H1 (cell line): ENCODE measurements around the gene RFLNA. TPM values are rescaled to one million over a fixed set of nuclear protein-coding genes. Genes with fewer than 3 reads are reported as not detected.
A peak's percentile ranks its signal among the peaks of the same experiment; 100 is the strongest.

Source experiments
- CTCF ChIA-PET: fragments of 300-600 bp; sonication (Branson Sonifier 250); formaldehyde crosslinking; loops from one replicate; lab custom pipeline; 2021; ENCODE audit not compliant: partially characterized antibody; lab: Charles Lee
- POLR2A ChIA-PET: fragments of 300-600 bp; sonication (Branson Sonifier 250); formaldehyde crosslinking; loops from one replicate; lab custom pipeline; 2021; ENCODE audit warnings: inconsistent platforms; ENCODE audit not compliant: partially characterized antibody; lab: Charles Lee
- DNase-seq, 2 experiments: peaks; one replicate each; pipeline versions ENCODE4 v3.0.0 to v3.0.0-alpha.2; 2010 to 2022; ENCODE audit warnings: low spot score in 2 of 2, low read depth in 1 of 2, mixed read lengths in 1 of 2
- FAIRE-seq: peaks from 2 replicates; lab custom pipeline; 2011; peaks lifted over from hg19 to GRCh38; lab: Jason Lieb, UNC
- H2AFZ ChIP-seq: 2 replicates; pipeline ENCODE4 v1.8.1; 2012; ENCODE audit warnings: low read length, inconsistent platforms
- H2AK5ac ChIP-seq: 2 replicates; pipeline ENCODE4 v1.6.1; 2013; ENCODE audit warnings: low read depth, low read length
- H2BK120ac ChIP-seq: replicated peaks from 2 replicates; pipeline ENCODE3; 2013; ENCODE audit warnings: low read depth, low read length, inconsistent platforms
- H2BK12ac ChIP-seq: 2 replicates; pipeline ENCODE4 v1.6.1; 2013; ENCODE audit warnings: low read depth, low read length
- H2BK15ac ChIP-seq: 2 replicates; pipeline ENCODE4 v1.6.1; 2013; ENCODE audit warnings: low read length
- H2BK20ac ChIP-seq: 2 replicates; pipeline ENCODE4 v1.6.1; 2013; ENCODE audit warnings: low read length
- H2BK5ac ChIP-seq: 2 replicates; pipeline ENCODE4 v1.6.1; 2013; ENCODE audit warnings: low read depth, low read length
- H3K14ac ChIP-seq: 2 replicates; pipeline ENCODE4 v1.6.1; 2013; ENCODE audit warnings: inconsistent platforms; ENCODE audit not compliant: insufficient read length
- H3K18ac ChIP-seq: 2 replicates; pipeline ENCODE4 v1.6.1; 2013; ENCODE audit warnings: low read length; ENCODE audit errors: extremely low read depth
- H3K23ac ChIP-seq: 2 replicates; pipeline ENCODE4 v1.6.1; 2013; ENCODE audit warnings: inconsistent platforms; ENCODE audit not compliant: insufficient read length
- H3K23me2 ChIP-seq: 2 replicates; pipeline ENCODE4 v1.6.1; 2013; ENCODE audit warnings: low read depth, low read length
- H3K27ac ChIP-seq: 2 replicates; pipeline ENCODE4 v1.6.1; 2011; ENCODE audit warnings: low read depth, low read length, inconsistent platforms
- H3K27me3 ChIP-seq, 4 experiments: replicated peaks in 1 of 4; 1 replicate in 1 of 4; 2 replicates in 3 of 4; pipeline versions ENCODE4 v1.6.1 to v1.8.1; 2011 to 2013; ENCODE audit warnings: low read length in 3 of 4, mild to moderate bottlenecking in 3 of 4, inconsistent platforms in 2 of 4, mixed read lengths in 2 of 4, moderate library complexity in 1 of 4; ENCODE audit not compliant: control insufficient read depth in 3 of 4, insufficient read depth in 3 of 4; ENCODE audit errors: extremely low read depth in 1 of 4
- H3K36me3 ChIP-seq, 4 experiments: 2 replicates each; pipeline versions ENCODE4 v1.6.1 to v1.8.1; 2011 to 2013; ENCODE audit warnings: mild to moderate bottlenecking in 4 of 4, low read length in 3 of 4, moderate library complexity in 2 of 4, control low read depth in 1 of 4, inconsistent platforms in 1 of 4; ENCODE audit not compliant: insufficient read depth in 4 of 4, control insufficient read depth in 2 of 4
- H3K4ac ChIP-seq: replicated peaks from 2 replicates; pipeline ENCODE3; 2013; ENCODE audit warnings: low read length, low read depth, mixed read lengths, inconsistent platforms; ENCODE audit not compliant: insufficient read length
- H3K4me1 ChIP-seq, 4 experiments: replicated peaks in 1 of 4; 1 replicate in 1 of 4; 2 replicates in 3 of 4; pipeline versions ENCODE4 v1.6.1 to v1.8.1; 2011 to 2013; ENCODE audit warnings: low read length in 3 of 4, inconsistent platforms in 2 of 4, mixed read lengths in 1 of 4; ENCODE audit not compliant: insufficient read depth in 4 of 4, control insufficient read depth in 3 of 4
- H3K4me2 ChIP-seq, 2 experiments: 2 replicates each; pipeline versions ENCODE4 v1.6.1 to v1.8.1; 2011 to 2013; ENCODE audit warnings: low read depth in 2 of 2, low read length in 2 of 2, control low read depth in 1 of 2, inconsistent platforms in 1 of 2, mild to moderate bottlenecking in 1 of 2; ENCODE audit not compliant: insufficient read depth in 1 of 2
- H3K4me3 ChIP-seq, 4 experiments: fragments of 200-600, 300-600 bp in 1 of 4; sonication (generic), shearing (Covaris generic), sonication (Bioruptor Twin) in 1 of 4; 2 replicates each; pipeline versions ENCODE4 v1.5.1 to v1.8.1; 2011 to 2016; ENCODE audit warnings: low read length in 4 of 4, low read depth in 3 of 4, control low read depth in 2 of 4, inconsistent platforms in 2 of 4, mild to moderate bottlenecking in 2 of 4, mixed read lengths in 1 of 4, moderate library complexity in 1 of 4; ENCODE audit not compliant: insufficient read depth in 2 of 4; ENCODE audit errors: extremely low read depth in 1 of 4
- H3K56ac ChIP-seq: replicated peaks from 2 replicates; pipeline ENCODE3; 2013; ENCODE audit warnings: low read depth, mild to moderate bottlenecking, mixed read lengths, low read length, inconsistent platforms; ENCODE audit not compliant: insufficient read length
- H3K79me1 ChIP-seq: 2 replicates; pipeline ENCODE4 v1.6.1; 2013; ENCODE audit warnings: low read depth, low read length, control low read depth
- H3K79me2 ChIP-seq, 2 experiments: 2 replicates each; pipeline versions ENCODE4 v1.6.1 to v1.8.1; 2012 to 2013; ENCODE audit warnings: low read length in 2 of 2, mild to moderate bottlenecking in 2 of 2, inconsistent platforms in 1 of 2; ENCODE audit not compliant: insufficient read depth in 2 of 2, control insufficient read depth in 1 of 2
- H3K9ac ChIP-seq, 4 experiments: replicated peaks in 1 of 4; 1 replicate in 1 of 4; 2 replicates in 3 of 4; pipeline versions ENCODE4 v1.6.1 to v1.8.1; 2011 to 2013; ENCODE audit warnings: low read depth in 3 of 4, low read length in 3 of 4, control low read depth in 2 of 4, mild to moderate bottlenecking in 2 of 4, moderate library complexity in 2 of 4, inconsistent platforms in 1 of 4; ENCODE audit errors: extremely low read depth in 1 of 4
- H3K9me3 ChIP-seq, 2 experiments: 2 replicates each; pipeline versions ENCODE4 v1.6.1 to v1.8.1; 2012 to 2013; ENCODE audit warnings: mild to moderate bottlenecking in 2 of 2, moderate library complexity in 2 of 2, control low read depth in 1 of 2, inconsistent platforms in 1 of 2, low read depth in 1 of 2, low read length in 1 of 2, mixed read lengths in 1 of 2; ENCODE audit not compliant: insufficient read depth in 2 of 2
- H4K20me1 ChIP-seq, 2 experiments: replicated peaks in 1 of 2; 2 replicates each; pipeline versions ENCODE3 to v1.8.1; 2011 to 2013; ENCODE audit warnings: inconsistent platforms in 2 of 2, low read length in 2 of 2, mild to moderate bottlenecking in 1 of 2; ENCODE audit not compliant: insufficient read depth in 2 of 2, control insufficient read depth in 1 of 2
- H4K5ac ChIP-seq: 2 replicates; pipeline ENCODE4 v1.6.1; 2013; ENCODE audit warnings: low read length, low read depth, mixed read lengths, inconsistent platforms; ENCODE audit not compliant: insufficient read length
- H4K8ac ChIP-seq: 2 replicates; pipeline ENCODE4 v1.8.0; 2013; ENCODE audit warnings: mild to moderate bottlenecking, moderate library complexity, low read length, inconsistent platforms; ENCODE audit not compliant: insufficient read depth; ENCODE audit errors: extremely low read depth
- H4K91ac ChIP-seq: replicated peaks from 2 replicates; pipeline ENCODE3; 2013; ENCODE audit warnings: low read length, mixed read lengths, inconsistent platforms; ENCODE audit not compliant: insufficient read length
- TAF7 ChIP-seq: optimal IDR thresholded peaks from 2 replicates; pipeline ENCODE3; 2011; ENCODE audit warnings: low read depth, mild to moderate bottlenecking, inconsistent platforms, low read length, moderate library complexity, borderline replicate concordance
- WGBS, 2 experiments: shearing (Covaris generic) in 1 of 2; methylation state at CpG; one replicate each; pipeline versions ENCODE4 v1.1.6 to v1.1.7; 2013 to 2015; ENCODE audit warnings: low lambda C conversion rate in 2 of 2, mixed read lengths in 2 of 2, inconsistent platforms in 1 of 2, low coverage in 1 of 2, missing lambda C conversion rate in 1 of 2; ENCODE audit not compliant: insufficient replicate concordance in 2 of 2, insufficient coverage in 1 of 2, insufficient read length in 1 of 2; ENCODE audit errors: extremely low coverage in 1 of 2, missing lambda C conversion rate in 1 of 2; 5-methylcytosine and 5-hydroxymethylcytosine counted together
- polyA plus RNA-seq, 7 experiments: library from polyadenylated mRNA; depleted of rRNA in 3 of 7; stranded (reverse) in 5 of 7; unstranded in 2 of 7; fragments of >200 nt in 5 of 7; fragments of 200-250 nt in 2 of 7; gene quantifications; 1 replicate in 5 of 7; 2 replicates in 1 of 7; 4 replicates in 1 of 7; pipeline versions ENCODE4 v1.2.1 to v1.2.3, GENCODE V29; 2011 to 2013; ENCODE audit warnings: missing spikeins in 2 of 7, mixed read lengths in 2 of 7
- total RNA-seq: library from RNA; stranded (reverse); fragmentation: NEBNext Ultra II Directional; extraction: Animal tissue kit (Norgen Biotek cat#: 25700); gene quantifications from 2 replicates; pipeline ENCODE4 v1.2.1, GENCODE V29; 2021
- TF ChIP-seq, protein P1 (sequence below), 3 experiments: IDR thresholded peaks; 1 replicate in 2 of 3; 2 replicates in 1 of 3; pipeline versions ENCODE4 v1.5.1 to v1.6.1; 2011; ENCODE audit warnings: low read length in 3 of 3, mild to moderate bottlenecking in 3 of 3, inconsistent platforms in 2 of 3, low read depth in 1 of 3, moderate library complexity in 1 of 3; ENCODE audit not compliant: insufficient read depth in 1 of 3; ENCODE audit errors: control extremely low read depth in 1 of 3

The RFLNA gene
- total and polyA plus RNA-seq, 2 of the 8 experiments (the other 6 are each of a cell fraction or from before 2014, with no cell fraction given) = 6.4 to 6.6 TPM

DNA sequence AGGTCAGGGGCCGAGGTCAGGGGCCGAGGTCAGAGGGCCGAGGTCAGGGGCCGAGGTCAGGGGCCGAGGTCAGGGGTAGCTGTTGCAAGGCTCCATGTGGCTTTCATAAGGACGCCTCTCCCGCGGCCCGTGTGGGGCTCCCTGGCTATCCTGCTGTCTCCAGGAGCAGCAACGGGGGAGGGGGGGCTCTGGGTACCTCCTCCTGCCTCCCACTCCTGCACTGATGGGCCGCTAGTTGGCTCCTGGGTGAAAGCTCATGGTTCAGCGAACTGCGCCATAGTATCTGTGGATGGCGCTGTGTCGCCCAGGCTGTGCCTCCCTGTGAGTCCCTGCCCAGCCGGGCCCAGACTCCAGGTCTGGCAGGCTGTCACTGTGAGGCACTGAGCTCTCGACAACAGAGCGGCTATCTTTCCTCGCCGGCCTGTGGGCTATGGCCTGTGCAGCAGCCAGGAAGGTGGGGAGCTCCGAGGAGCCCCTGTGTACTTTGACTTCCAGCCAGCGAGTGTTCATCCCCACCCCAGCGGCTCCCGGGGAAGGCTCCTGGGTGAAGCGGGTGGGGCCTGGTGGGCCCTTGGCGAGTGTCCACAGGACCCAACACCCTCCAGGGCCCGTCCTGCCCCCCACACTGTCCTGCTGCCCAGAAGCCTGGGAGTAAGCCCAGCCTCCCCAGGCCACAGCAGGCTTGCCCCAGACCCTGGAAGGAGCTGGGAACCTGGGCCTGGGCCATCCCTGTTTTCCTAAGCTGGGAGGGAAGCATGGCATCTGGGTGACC lies 8.1 kb downstream of the RFLNA start:
- H3K23ac ChIP-seq = no peak overlapping the region
- H2BK15ac ChIP-seq = no peak overlapping the region
- no peak overlapping the region for H4K5ac ChIP-seq
- no peak overlapping the region for H3K4ac ChIP-seq
- H4K8ac ChIP-seq = peak overlapping the region; percentile 62; the same call in 1 of the 2 replicates
- H3K14ac ChIP-seq = no peak overlapping the region
- peaks cover 0 to 2% (median 0%) of the 10 kb centered on the region in 4 experiments; a peak in 1 of 7 replicates for H3K27me3 ChIP-seq
- no peaks in the 10 kb centered on the region for H3K36me3 ChIP-seq
- no peak overlapping the region for H3K9ac ChIP-seq
- no peak for TF ChIP-seq TAF7
- TF ChIP-seq, protein P1, sequence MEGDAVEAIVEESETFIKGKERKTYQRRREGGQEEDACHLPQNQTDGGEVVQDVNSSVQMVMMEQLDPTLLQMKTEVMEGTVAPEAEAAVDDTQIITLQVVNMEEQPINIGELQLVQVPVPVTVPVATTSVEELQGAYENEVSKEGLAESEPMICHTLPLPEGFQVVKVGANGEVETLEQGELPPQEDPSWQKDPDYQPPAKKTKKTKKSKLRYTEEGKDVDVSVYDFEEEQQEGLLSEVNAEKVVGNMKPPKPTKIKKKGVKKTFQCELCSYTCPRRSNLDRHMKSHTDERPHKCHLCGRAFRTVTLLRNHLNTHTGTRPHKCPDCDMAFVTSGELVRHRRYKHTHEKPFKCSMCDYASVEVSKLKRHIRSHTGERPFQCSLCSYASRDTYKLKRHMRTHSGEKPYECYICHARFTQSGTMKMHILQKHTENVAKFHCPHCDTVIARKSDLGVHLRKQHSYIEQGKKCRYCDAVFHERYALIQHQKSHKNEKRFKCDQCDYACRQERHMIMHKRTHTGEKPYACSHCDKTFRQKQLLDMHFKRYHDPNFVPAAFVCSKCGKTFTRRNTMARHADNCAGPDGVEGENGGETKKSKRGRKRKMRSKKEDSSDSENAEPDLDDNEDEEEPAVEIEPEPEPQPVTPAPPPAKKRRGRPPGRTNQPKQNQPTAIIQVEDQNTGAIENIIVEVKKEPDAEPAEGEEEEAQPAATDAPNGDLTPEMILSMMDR (IDR thresholded peaks at IDR 0.05; ENCODE audit: control extremely low read depth in 1 of 3, insufficient read depth in 1 of 3, low read depth in 1 of 3, low read length in 3 of 3) = peak in 1 of 3 experiments; percentile 13; a peak in 1 of 4 replicates
- TF ChIP-seq, all 59 proteins: peak for 1
- Histone ChIP-seq H2AK5ac (no peak overlapping the region), H3K56ac (no peak overlapping the region), H3K18ac (no peak overlapping the region), H2BK120ac (no peak overlapping the region), H3K4me3 (no peak overlapping the region), H3K23me2 (peaks cover 6% of the 10 kb centered on the region; the same call in 1 of the 2 replicates), H2BK5ac (no peak overlapping the region), H3K9me3 (no peaks in the 10 kb centered on the region), H3K79me1 (peaks cover 2% of the 10 kb centered on the region; the same call in 1 of the 2 replicates), H3K79me2 (no peaks in the 10 kb centered on the region), H4K20me1 (peaks cover 0 to 3% of the 10 kb centered on the region in 2 experiments), H3K4me1 (peaks cover 0 to 4% (median 2%) of the 10 kb centered on the region in 4 experiments; a peak in 3 of 7 replicates), H2BK12ac (peak overlapping the region; percentile 17; the same call in 1 of the 2 replicates), H3K27ac (no peak overlapping the region), H3K4me2 (no peak overlapping the region), H4K91ac (no peak overlapping the region), H2AFZ (no peak overlapping the region), H2BK20ac (no peak overlapping the region; the same call in 1 of the 2 replicates)
- DNase-seq (no peak), FAIRE-seq (no peak)
- POLR2A ChIA-PET = no interaction called here
- WGBS, 2 experiments = 91% methylated on average over 19 of the region's 27 CpGs; no CpG with 5 or more reads in 1 of the 2 experiments
- CTCF ChIA-PET = interaction anchor here (0.5 to 4.8 kb wide), 9 partner anchors 13 to 266 kb away, joined by 3 to 21 read pairs (median 4); no protein-coding TSS in a partner anchor
